ENCODE data around the gene OSBP2. TPM values are rescaled to one million over a fixed set of nuclear protein-coding genes. Genes with fewer than 3 reads are reported as not detected.

Gene OSBP2
- 10 to 100 TPM in 1 of 2 donors, 1 to 10 TPM in 1; 6.8 to 11.1 TPM for total RNA-seq
- 4.7 TPM for polyA plus RNA-seq (2013, experiment 1 of 2)
- polyA plus RNA-seq (2013, experiment 2 of 2) = 4.3 TPM
- long read RNA-seq, experiment 1, partial matches to known transcripts = 1 of 5 reads
- long read RNA-seq, experiment 1, other reads (novel, unspliced or antisense) = 4 of 5 reads
- long read RNA-seq, experiment 2, full-length matches to known transcripts = 10 of 19 reads
- long read RNA-seq, experiment 2, partial matches to known transcripts = 3 of 19 reads
- long read RNA-seq, experiment 2, other reads (novel, unspliced or antisense) = 6 of 19 reads
- long read RNA-seq, experiment 3, full-length matches to known transcripts = 50 of 80 reads
- long read RNA-seq, experiment 3, partial matches to known transcripts = 13 of 80 reads
- long read RNA-seq, experiment 3, other reads (novel, unspliced or antisense) = 17 of 80 reads
- long read RNA-seq, experiment 4 = 0 reads

- H3K36me3 ChIP-seq (ENCODE audit: control insufficient read depth, insufficient read depth, low read length) = no peaks in the 10 kb centered on the region
- no peaks in the 10 kb centered on the region for H3K9me3 ChIP-seq (ENCODE audit: control insufficient read depth, low read length)
- WGBS, 2 experiments (ENCODE audit: insufficient coverage in 1 of 2, insufficient read length in 1 of 2) = 1 to 2% methylated on average over 31 to 88 of the region's 88 CpGs
- peaks cover 32% of the 10 kb centered on the region for H3K27me3 Mint-ChIP-seq (ENCODE audit: insufficient read depth)
- peaks cover 31% of the 10 kb centered on the region for H3K27me3 ChIP-seq (ENCODE audit: control insufficient read depth, insufficient read depth, low read length, poor library complexity, severe bottlenecking)
- peaks cover 8% of the 10 kb centered on the region for H3K4me1 Mint-ChIP-seq
- H3K36me3 Mint-ChIP-seq (ENCODE audit: low read depth) = no peaks in the 10 kb centered on the region
- no peaks in the 10 kb centered on the region for H3K9me3 Mint-ChIP-seq
- DNase-seq = peak; percentile 80
- H3K27ac ChIP-seq (ENCODE audit: low read depth, low read length) = no peak within 1 kb of the TSS
- H3K4me3 ChIP-seq (ENCODE audit: low read length) = peak within 1 kb of the TSS; percentile 81
- peak; percentile 46 for TF ChIP-seq CTCF (conservative IDR thresholded peaks at IDR 0.05)
- peak within 1 kb of the TSS; percentile 60 for H3K9ac ChIP-seq (ENCODE audit: extremely low read depth, low read length, poor library complexity, severe bottlenecking)
- H3K4me3 Mint-ChIP-seq = peak within 1 kb of the TSS; percentile 59
- peak within 1 kb of the TSS; percentile 73 for H3K27ac Mint-ChIP-seq
- H3K4me1 ChIP-seq (ENCODE audit: control insufficient read depth, insufficient read depth, low read length) = peaks cover 4% of the 10 kb centered on the region
Observed at GRCh38 chr22:30694640-30695350, at the start of gene OSBP2. OSBP2 (plus strand) TSS chr22:30694874; CDS start chr22:30694910, 36 bp downstream.

DNA sequence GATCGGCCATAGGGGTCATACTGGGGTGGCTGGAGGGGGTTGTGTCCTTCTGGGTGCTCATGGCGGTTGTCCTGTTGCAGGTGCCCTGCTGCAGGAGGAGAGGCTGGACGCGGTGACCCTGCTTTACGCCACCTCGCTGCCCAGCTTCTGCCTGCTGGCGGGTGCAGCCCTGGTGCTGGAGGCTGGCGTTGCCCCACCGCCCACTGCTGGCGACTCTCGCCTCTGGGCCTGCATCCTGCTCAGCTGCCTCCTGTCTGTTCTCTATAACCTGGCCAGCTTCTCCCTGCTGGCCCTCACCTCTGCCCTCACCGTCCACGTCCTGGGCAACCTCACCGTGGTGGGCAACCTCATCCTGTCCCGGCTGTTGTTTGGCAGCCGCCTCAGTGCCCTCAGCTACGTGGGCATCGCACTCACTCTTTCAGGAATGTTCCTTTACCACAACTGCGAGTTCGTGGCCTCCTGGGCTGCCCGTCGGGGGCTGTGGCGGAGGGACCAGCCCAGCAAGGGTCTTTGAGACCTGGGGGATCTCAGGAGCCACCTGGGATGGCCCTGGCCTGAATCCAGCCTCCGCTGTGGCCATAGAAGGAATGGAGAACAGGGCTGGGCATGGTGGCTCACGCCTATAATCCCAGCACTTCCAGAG lies 48.0 kb upstream of the OSBP2 start:
- Mint-ChIP-seq H3K4me1 (peaks cover 17% of the 10 kb centered on the region), H3K9me3 (no peaks in the 10 kb centered on the region), H3K36me3 (ENCODE audit: low read depth) (no peaks in the 10 kb centered on the region), H3K27me3 (ENCODE audit: insufficient read depth) (no peaks in the 10 kb centered on the region), H3K27ac (no peak overlapping the region), H3K4me3 (no peak overlapping the region)
- no peak overlapping the region for H3K9ac ChIP-seq (ENCODE audit: extremely low read depth, low read length, poor library complexity, severe bottlenecking)
- H3K9me3 ChIP-seq (ENCODE audit: control insufficient read depth, low read length) = no peaks in the 10 kb centered on the region
- H3K36me3 ChIP-seq (ENCODE audit: control insufficient read depth, insufficient read depth, low read length) = no peaks in the 10 kb centered on the region
- peak; percentile 31 for DNase-seq
- H3K27me3 ChIP-seq (ENCODE audit: control insufficient read depth, insufficient read depth, low read length, poor library complexity, severe bottlenecking) = no peaks in the 10 kb centered on the region
- WGBS, 2 experiments (ENCODE audit: insufficient coverage in 1 of 2, insufficient read length in 1 of 2) = 93 to 95% methylated on average over 15 to 25 of the region's 25 CpGs
- no peak overlapping the region for H3K27ac ChIP-seq (ENCODE audit: low read depth, low read length)
- TF ChIP-seq CTCF (conservative IDR thresholded peaks at IDR 0.05) = no peak
- H3K4me3 ChIP-seq (ENCODE audit: low read length) = no peak overlapping the region
- peaks cover 5% of the 10 kb centered on the region for H3K4me1 ChIP-seq (ENCODE audit: control insufficient read depth, insufficient read depth, low read length)

DNA sequence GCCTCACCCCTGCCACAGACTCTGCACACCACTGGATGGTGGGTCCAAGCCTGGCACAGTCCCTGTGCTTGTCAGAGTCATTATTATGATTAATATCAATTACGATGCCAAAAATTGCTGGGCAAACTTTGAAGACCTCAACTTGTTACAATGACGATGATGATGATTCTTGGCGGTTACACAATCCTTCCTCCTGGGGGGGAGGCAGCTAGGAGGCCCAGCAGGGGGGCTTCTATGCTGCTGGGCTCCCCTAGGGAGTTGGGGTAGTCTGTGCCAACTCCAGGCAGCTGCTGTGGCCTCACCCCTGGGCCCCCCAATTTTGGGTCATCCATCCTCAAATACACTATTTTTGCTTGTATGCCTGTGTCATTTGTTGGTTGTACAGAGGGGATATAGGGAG lies 47.1 kb upstream of the OSBP2 start:
- no peaks in the 10 kb centered on the region for H3K36me3 Mint-ChIP-seq (ENCODE audit: low read depth)
- no peak overlapping the region for H3K9ac ChIP-seq (ENCODE audit: extremely low read depth, low read length, poor library complexity, severe bottlenecking)

More for the DNA sequence above, 47.1 kb upstream of the OSBP2 start:
- Histone ChIP-seq H3K4me3 (ENCODE audit: low read length) (no peak overlapping the region), H3K27me3 (ENCODE audit: control insufficient read depth, insufficient read depth, low read length, poor library complexity, severe bottlenecking) (no peaks in the 10 kb centered on the region), H3K27ac (ENCODE audit: low read depth, low read length) (no peak overlapping the region), H3K9me3 (ENCODE audit: control insufficient read depth, low read length) (no peaks in the 10 kb centered on the region), H3K36me3 (ENCODE audit: control insufficient read depth, insufficient read depth, low read length) (no peaks in the 10 kb centered on the region), H3K4me1 (ENCODE audit: control insufficient read depth, insufficient read depth, low read length) (peaks cover 5% of the 10 kb centered on the region)
- H3K4me1 Mint-ChIP-seq = peaks cover 24% of the 10 kb centered on the region
- H3K4me3 Mint-ChIP-seq = no peak overlapping the region
- no peak for DNase-seq
- H3K9me3 Mint-ChIP-seq = no peaks in the 10 kb centered on the region
- 95 to 100% methylated on average over 3 of the region's 3 CpGs for WGBS, 2 experiments (ENCODE audit: insufficient coverage in 1 of 2, insufficient read length in 1 of 2)
- H3K27me3 Mint-ChIP-seq (ENCODE audit: insufficient read depth) = no peaks in the 10 kb centered on the region
- no peak for TF ChIP-seq CTCF (conservative IDR thresholded peaks at IDR 0.05)
- H3K27ac Mint-ChIP-seq = no peak overlapping the region
